Neural progenitor cell (in vitro differentiated cells): Measurements from ENCODE around the gene OR6X1.

Experiments
- EZH2 ChIP-seq: fragments of 200-600 bp; sonication (generic); IDR thresholded peaks from 2 replicates; pipeline ENCODE4 v1.6.1; 2017; ENCODE audit warnings: antibody characterized with exemption, mild to moderate bottlenecking, moderate library complexity
- TF ChIP-seq, protein P1 (sequence below): fragments of 200-600 bp; sonication (generic); IDR thresholded peaks from 2 replicates; pipeline ENCODE4 v1.5.1; 2017; ENCODE audit warnings: antibody characterized with exemption, mild to moderate bottlenecking

DNA sequence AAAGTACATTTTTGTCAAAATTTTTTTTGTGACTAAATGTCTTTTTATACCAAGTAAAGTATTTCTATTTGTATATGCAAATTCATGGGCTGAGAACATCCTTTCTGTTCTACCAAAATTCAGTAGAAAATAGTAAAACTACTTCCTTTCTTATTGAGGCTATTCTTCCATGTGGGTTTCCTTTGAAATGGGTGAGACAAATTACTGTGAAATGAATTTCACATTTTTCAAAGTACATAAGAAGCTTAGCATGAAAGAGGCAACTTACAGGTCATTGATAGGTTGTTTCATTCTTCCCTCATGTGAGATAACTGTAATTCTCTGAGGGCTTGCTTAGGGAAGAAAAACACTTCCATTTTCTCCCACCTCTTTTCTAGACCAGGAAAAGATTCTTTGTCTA lies 1.0 kb upstream of the OR6X1 start:
- TF ChIP-seq, protein P1, sequence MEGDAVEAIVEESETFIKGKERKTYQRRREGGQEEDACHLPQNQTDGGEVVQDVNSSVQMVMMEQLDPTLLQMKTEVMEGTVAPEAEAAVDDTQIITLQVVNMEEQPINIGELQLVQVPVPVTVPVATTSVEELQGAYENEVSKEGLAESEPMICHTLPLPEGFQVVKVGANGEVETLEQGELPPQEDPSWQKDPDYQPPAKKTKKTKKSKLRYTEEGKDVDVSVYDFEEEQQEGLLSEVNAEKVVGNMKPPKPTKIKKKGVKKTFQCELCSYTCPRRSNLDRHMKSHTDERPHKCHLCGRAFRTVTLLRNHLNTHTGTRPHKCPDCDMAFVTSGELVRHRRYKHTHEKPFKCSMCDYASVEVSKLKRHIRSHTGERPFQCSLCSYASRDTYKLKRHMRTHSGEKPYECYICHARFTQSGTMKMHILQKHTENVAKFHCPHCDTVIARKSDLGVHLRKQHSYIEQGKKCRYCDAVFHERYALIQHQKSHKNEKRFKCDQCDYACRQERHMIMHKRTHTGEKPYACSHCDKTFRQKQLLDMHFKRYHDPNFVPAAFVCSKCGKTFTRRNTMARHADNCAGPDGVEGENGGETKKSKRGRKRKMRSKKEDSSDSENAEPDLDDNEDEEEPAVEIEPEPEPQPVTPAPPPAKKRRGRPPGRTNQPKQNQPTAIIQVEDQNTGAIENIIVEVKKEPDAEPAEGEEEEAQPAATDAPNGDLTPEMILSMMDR: no peak
- TF ChIP-seq EZH2: no peak
